ENCODE measurements around the gene ZNF740.
A peak's percentile ranks its signal among the peaks of the same experiment; 100 is the strongest.

The ZNF740 gene

GRCh38 chr12:53227836-53228235, 47.3 kb downstream of the ZNF740 start:
- no peak for DNase-seq

GRCh38 chr12:53229454-53229853, 48.9 kb downstream of the ZNF740 start:
- no peak for DNase-seq

- DNase-seq, result no peak
These were observed 49.8 kb downstream of the ZNF740 start for GRCh38 chr12:53230108-53230845.

GRCh38 chr12:53231671-53231920, 51.1 kb downstream of the ZNF740 start:
- no peak for DNase-seq

- DNase-seq, result no peak
These were observed 51.6 kb downstream of the ZNF740 start, which contains the start of gene RARG for GRCh38 chr12:53231921-53232645. Gene RARG (minus strand): TSS chr12:53232209. CDS start chr12:53227545, 4,664 bp downstream.

- no peak for DNase-seq
These were observed 52.3 kb downstream of the ZNF740 start for GRCh38 chr12:53232646-53233461.

GRCh38 chr12:53233671-53234121, 53.2 kb downstream of the ZNF740 start:
- DNase-seq, result no peak

- peak in 1 of 2 experiments; percentile 4 for DNase-seq
These were observed 53.9 kb downstream of the ZNF740 start for GRCh38 chr12:53234271-53234914.

- no peak for DNase-seq
These were observed 54.6 kb downstream of the ZNF740 start for GRCh38 chr12:53235164-53235563.

- no peak for DNase-seq
These were observed 55.4 kb downstream of the ZNF740 start for GRCh38 chr12:53235742-53236442.

GRCh38 chr12:53236443-53237111, 56.1 kb downstream of the ZNF740 start:
- no peak for DNase-seq

- DNase-seq, result no peak
These were observed 59.2 kb downstream of the ZNF740 start for GRCh38 chr12:53239643-53240258.

- DNase-seq, result no peak
These were observed 61.3 kb downstream of the ZNF740 start for GRCh38 chr12:53241623-53242412.

GRCh38 chr12:53244337-53244736, 63.8 kb downstream of the ZNF740 start:
- DNase-seq, result no peak

All from NCI-H1930 (cell line).